OCI-LY1 (cell line): Measurements from ENCODE around the gene HIRIP3.

Experiments used
- H2AFZ ChIP-seq: fragments of 200-600 bp; sonication (generic), shearing (Covaris generic); 2 replicates; pipeline ENCODE4 v1.6.0; 2014; ENCODE audit warnings: antibody characterized with exemption, mild to moderate bottlenecking, low read length
- H3F3A ChIP-seq: fragments of 200-600 bp; sonication (generic), shearing (Covaris generic); 2 replicates; pipeline ENCODE4 v1.6.0; 2014; ENCODE audit warnings: mild to moderate bottlenecking, antibody characterized with exemption, low read length, moderate library complexity; ENCODE audit not compliant: insufficient read depth
- H3K27ac ChIP-seq: fragments of 200-600 bp; sonication (generic); 2 replicates; pipeline ENCODE4 v1.5.1; 2014; ENCODE audit warnings: low read length, mixed run types, mild to moderate bottlenecking, low read depth; ENCODE audit not compliant: poor library complexity, severe bottlenecking
- H3K27me3 ChIP-seq: fragments of 200-600 bp; sonication (generic); 2 replicates; pipeline ENCODE4 v1.6.0; 2014; ENCODE audit warnings: antibody characterized with exemption, mild to moderate bottlenecking, low read length, moderate library complexity; ENCODE audit not compliant: insufficient read depth
- H3K36me3 ChIP-seq: fragments of 200-600 bp; sonication (generic); 2 replicates; pipeline ENCODE4 v1.6.1; 2014; ENCODE audit warnings: mild to moderate bottlenecking, antibody characterized with exemption, low read length, moderate library complexity, mixed read lengths; ENCODE audit not compliant: insufficient read depth
- H3K4me1 ChIP-seq: fragments of 200-600 bp; sonication (generic); 2 replicates; pipeline ENCODE4 v1.5.1; 2014; ENCODE audit warnings: mild to moderate bottlenecking, low read length, moderate library complexity; ENCODE audit not compliant: insufficient read depth, severe bottlenecking
- H3K4me2 ChIP-seq: fragments of 200-600 bp; sonication (generic), shearing (Covaris generic); 2 replicates; pipeline ENCODE4 v1.6.1; 2014; ENCODE audit warnings: low read length
- H3K4me3 ChIP-seq: fragments of 200-600 bp; sonication (generic); 2 replicates; pipeline ENCODE4 v1.5.1; 2014; ENCODE audit warnings: low read length, low read depth, mild to moderate bottlenecking, mixed read lengths; ENCODE audit not compliant: poor library complexity, severe bottlenecking
- H3K79me2 ChIP-seq: fragments of 200-600 bp; shearing (Covaris generic); 2 replicates; pipeline ENCODE4 v1.6.1; 2016; ENCODE audit warnings: mixed run types, low read length, mixed read lengths; ENCODE audit not compliant: insufficient read depth
- H3K9ac ChIP-seq: fragments of 200-600 bp; sonication (generic), shearing (Covaris generic); 2 replicates; pipeline ENCODE4 v1.6.1; 2014; ENCODE audit warnings: mild to moderate bottlenecking, low read length, mixed read lengths
- H3K9me2 ChIP-seq: fragments of 200-600 bp; sonication (generic), shearing (Covaris generic); 2 replicates; pipeline ENCODE4 v1.6.1; 2014; ENCODE audit warnings: low read depth, mild to moderate bottlenecking, low read length, mixed read lengths
- H3K9me3 ChIP-seq: fragments of 200-600 bp; shearing (Covaris generic); 2 replicates; pipeline ENCODE4 v1.6.1; 2014; ENCODE audit warnings: low read length, mixed read lengths
- H4K20me1 ChIP-seq: fragments of 200-600 bp; sonication (generic), shearing (Covaris generic); 2 replicates; pipeline ENCODE4 v1.6.0; 2016; ENCODE audit warnings: mild to moderate bottlenecking, low read length; ENCODE audit not compliant: insufficient read depth
- CTCF ChIP-seq: fragments of 200-600 bp; sonication (generic), shearing (Covaris generic); IDR thresholded peaks from 2 replicates; pipeline ENCODE4 v1.5.1; 2017; ENCODE audit warnings: mild to moderate bottlenecking, antibody characterized with exemption, low read length, moderate library complexity, mixed read lengths
- EZH2 ChIP-seq: fragments of 200-600 bp; sonication (generic), shearing (Covaris generic); IDR thresholded peaks from 2 replicates; pipeline ENCODE4 v1.8.0; 2017; ENCODE audit warnings: borderline replicate concordance, mixed run types, mild to moderate bottlenecking, antibody characterized with exemption, low read length, moderate library complexity, mixed read lengths

HIRIP3 gene

GRCh38 chr16:30028438-30029076, 33.1 kb upstream of the HIRIP3 start:
- H3K4me2 ChIP-seq = no peak overlapping the region

GRCh38 chr16:30027588-30028437, 32.4 kb upstream of the HIRIP3 start:
- no peak overlapping the region for H3K4me2 ChIP-seq
- H4K20me1 ChIP-seq = no peaks in the 10 kb centered on the region
- peaks cover 9% of the 10 kb centered on the region; the same call in 1 of the 2 replicates for H3K27me3 ChIP-seq

More at GRCh38 chr16:30028438-30029076, 33.1 kb upstream of the HIRIP3 start:
- H4K20me1 ChIP-seq = no peaks in the 10 kb centered on the region
- no peaks in the 10 kb centered on the region for H3F3A ChIP-seq
- no peaks in the 10 kb centered on the region for H3K79me2 ChIP-seq
- no peak overlapping the region for H3K9ac ChIP-seq
- no peaks in the 10 kb centered on the region for H3K9me3 ChIP-seq
- H3K4me1 ChIP-seq = no peaks in the 10 kb centered on the region
- no peaks in the 10 kb centered on the region for H3K9me2 ChIP-seq
- H3K27me3 ChIP-seq = peaks cover 5% of the 10 kb centered on the region; the same call in 1 of the 2 replicates
- H3K27ac ChIP-seq = no peak overlapping the region
- no peaks in the 10 kb centered on the region for H3K36me3 ChIP-seq
- H3K4me3 ChIP-seq = no peak overlapping the region
- no peak overlapping the region for H2AFZ ChIP-seq
- no peak for TF ChIP-seq EZH2
- no peak for TF ChIP-seq CTCF

GRCh38 chr16:30026449-30026848, 31.0 kb upstream of the HIRIP3 start:
- H2AFZ ChIP-seq = no peak overlapping the region
- no peaks in the 10 kb centered on the region for H4K20me1 ChIP-seq
- H3K9ac ChIP-seq = no peak overlapping the region
- no peak overlapping the region for H3K4me3 ChIP-seq
- no peak overlapping the region for H3K27ac ChIP-seq
- no peak overlapping the region for H3K4me2 ChIP-seq
- peaks cover under 1% of the 10 kb centered on the region for H3K4me1 ChIP-seq
- H3F3A ChIP-seq = no peaks in the 10 kb centered on the region
- H3K9me2 ChIP-seq = no peaks in the 10 kb centered on the region
- no peaks in the 10 kb centered on the region for H3K79me2 ChIP-seq
- no peaks in the 10 kb centered on the region for H3K36me3 ChIP-seq
- H3K27me3 ChIP-seq = peaks cover 12% of the 10 kb centered on the region; the same call in 1 of the 2 replicates
- H3K9me3 ChIP-seq = no peaks in the 10 kb centered on the region
- TF ChIP-seq CTCF (no peak), EZH2 (no peak)

More at GRCh38 chr16:30027588-30028437, 32.4 kb upstream of the HIRIP3 start:
- H3K4me3 ChIP-seq = no peak overlapping the region
- H3K9ac ChIP-seq = no peak overlapping the region
- no peaks in the 10 kb centered on the region for H3K4me1 ChIP-seq
- H3K79me2 ChIP-seq = no peaks in the 10 kb centered on the region
- no peak overlapping the region for H2AFZ ChIP-seq
- no peaks in the 10 kb centered on the region for H3K9me2 ChIP-seq
- no peak overlapping the region for H3K27ac ChIP-seq
- no peaks in the 10 kb centered on the region for H3K36me3 ChIP-seq
- no peak for TF ChIP-seq EZH2
- H3K9me3 ChIP-seq = no peaks in the 10 kb centered on the region
- H3F3A ChIP-seq = no peaks in the 10 kb centered on the region
